Skin of body (tissue), 2 donors: ENCODE results near the gene ZNF397. TPM values are rescaled to one million over a fixed set of nuclear protein-coding genes. Genes with fewer than 3 reads are reported as not detected.
A peak's percentile ranks its signal among the peaks of the same experiment; 100 is the strongest.

Source experiments
- DNase-seq: peaks from one replicate; lab custom pipeline; 2025; lab: John Stamatoyannopoulos, UW
- total RNA-seq: library from RNA; depleted of rRNA; stranded (reverse); fragments of >200 nt; gene quantifications from one replicate; pipeline ENCODE4 v1.2.3, GENCODE V29; 2014

The ZNF397 gene
- total RNA-seq, 1 donor from 2014 or later: 28.7 TPM

- no peak for DNase-seq
Measured at GRCh38 chr18:35245719-35246317, 5.0 kb downstream of the ZNF397 start.

DNA sequence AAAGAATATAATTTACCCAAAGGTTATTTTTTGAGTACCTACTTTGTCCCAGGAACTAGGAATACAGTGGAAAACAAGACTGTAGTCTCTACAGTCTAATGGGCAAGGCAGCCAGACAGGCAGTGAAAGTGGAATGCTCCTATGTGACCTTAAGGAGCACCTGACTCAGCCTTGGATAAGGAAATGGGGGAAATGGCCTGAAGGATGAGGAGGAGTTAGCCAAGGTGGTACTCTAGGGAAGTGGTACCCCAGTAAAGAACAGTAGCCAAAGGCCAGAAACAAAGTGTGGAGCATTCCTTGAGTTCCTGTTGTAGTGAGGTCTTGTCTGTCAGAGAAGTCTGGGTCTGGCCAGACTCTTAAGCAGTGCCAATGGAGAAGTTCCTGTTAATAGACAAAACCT, 6.0 kb downstream of the ZNF397 start:
- no peak for DNase-seq

- DNase-seq: no peak
Measured at GRCh38 chr18:35247412-35248249, 6.8 kb downstream of the ZNF397 start.

DNA sequence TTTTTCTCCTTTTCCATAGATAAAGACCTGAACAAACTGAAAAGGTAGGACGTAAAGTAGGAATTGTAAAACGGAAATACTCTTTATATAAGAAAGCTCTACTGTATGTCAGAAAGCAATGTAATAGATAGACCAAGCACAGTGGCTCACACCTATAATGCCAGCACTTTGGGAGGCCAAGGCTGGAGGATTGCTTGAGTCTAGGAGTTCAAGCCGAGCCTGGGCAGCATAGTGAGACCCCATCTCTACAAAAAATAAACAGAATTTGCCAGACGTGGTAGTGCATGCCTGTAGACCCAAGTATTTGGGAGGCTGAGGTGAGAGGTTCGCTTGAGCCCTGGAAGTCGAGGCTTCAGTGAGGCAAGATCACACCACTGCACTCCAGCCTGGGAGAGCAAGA, 7.6 kb downstream of the ZNF397 start:
- no peak for DNase-seq

DNA sequence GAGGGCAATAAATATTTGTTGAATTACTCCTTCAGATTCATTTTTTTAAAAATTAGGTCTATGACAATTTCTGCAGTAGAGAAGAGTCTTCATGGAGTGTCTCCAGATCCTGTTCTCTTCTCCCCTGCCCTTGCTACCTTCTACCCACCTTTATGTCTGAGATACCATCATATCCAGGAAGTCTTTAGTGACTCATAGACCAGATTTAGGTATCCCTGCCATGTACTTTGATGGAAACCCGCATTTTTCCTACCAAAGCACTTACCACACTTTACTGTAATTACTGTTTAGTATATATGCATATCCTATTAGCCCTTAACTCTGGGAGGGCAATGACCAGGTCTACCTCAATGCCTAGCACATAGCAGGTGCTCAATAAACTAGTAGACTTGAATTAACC, 11.6 kb downstream of the ZNF397 start:
- no peak for DNase-seq

DNA sequence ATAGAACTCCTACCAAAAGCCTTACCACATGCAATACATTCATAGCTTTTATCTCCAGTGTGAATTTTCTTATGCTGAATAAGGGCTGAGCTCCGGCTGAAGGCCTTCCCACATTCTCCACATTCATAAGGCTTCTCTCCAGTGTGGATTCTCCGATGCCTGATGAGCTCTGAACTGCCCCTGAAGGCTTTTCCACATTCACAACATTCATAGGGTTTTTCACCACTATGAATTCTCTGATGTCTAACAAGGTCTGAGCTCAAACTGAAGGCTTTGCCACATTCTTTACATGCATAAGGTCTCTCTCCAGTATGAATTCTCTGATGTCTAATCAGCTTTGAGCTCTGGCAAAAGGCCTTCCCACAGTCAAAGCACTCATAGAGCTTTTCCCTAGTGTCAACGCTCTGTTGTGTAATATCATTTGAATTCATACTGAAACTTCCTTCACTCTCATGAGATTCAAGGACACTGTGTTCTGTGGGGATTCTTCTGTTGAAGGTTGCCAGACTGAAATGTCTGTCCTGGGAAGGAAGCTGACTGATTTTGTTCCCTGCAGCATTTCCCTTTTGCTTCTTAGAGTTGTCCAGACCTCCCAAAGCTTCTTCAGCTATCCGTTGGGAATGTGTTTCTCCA, 12.9 kb downstream of the ZNF397 start:
- DNase-seq: no peak

DNA sequence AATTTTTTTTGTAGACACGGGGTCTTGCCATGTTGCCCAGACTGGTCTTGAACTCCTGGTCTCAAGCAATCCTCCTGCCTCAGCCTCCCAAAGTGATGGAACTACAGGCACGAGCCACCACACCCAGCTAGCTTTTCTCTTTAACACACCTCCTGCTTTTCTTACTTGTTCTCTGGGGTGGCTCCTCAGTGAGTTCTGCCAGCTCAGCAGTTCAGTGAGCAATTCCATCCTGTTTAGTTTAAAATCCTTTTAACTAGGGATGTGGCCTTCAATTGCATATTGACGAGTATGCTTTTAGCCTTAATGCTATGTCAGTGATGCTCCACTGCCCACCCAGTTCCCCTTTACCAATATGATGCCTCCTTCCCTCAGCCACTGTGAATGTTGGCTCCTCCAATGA, 16.1 kb downstream of the ZNF397 start:
- no peak for DNase-seq

- DNase-seq: no peak
Measured at GRCh38 chr18:35264409-35264808, 23.6 kb downstream of the ZNF397 start.

DNA sequence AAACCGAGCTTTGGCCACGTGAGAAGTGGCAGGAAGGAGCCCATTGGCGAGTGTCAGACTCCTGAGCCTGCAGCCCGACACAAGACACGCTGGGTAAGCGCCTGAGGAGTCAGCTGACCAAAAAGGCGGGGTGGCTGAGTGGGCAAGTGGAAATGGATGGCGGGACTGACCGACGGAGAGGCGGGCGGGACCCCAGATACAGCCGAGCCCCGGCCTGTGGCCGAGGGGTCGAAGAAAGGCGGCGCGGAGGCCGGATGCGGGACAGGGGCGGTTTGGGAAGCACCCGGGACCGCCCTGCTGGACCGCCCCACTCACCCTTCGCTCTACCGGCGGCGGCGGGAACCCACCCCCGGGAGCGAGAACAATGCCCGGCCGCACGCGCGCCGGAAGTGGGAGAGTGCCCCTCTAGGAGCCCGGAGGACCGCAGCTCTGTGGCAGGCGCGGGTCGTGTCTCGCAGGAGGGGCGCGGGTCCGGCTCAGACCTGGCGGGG, 26.4 kb downstream of the ZNF397 start:
- DNase-seq: peak; percentile 61

DNA sequence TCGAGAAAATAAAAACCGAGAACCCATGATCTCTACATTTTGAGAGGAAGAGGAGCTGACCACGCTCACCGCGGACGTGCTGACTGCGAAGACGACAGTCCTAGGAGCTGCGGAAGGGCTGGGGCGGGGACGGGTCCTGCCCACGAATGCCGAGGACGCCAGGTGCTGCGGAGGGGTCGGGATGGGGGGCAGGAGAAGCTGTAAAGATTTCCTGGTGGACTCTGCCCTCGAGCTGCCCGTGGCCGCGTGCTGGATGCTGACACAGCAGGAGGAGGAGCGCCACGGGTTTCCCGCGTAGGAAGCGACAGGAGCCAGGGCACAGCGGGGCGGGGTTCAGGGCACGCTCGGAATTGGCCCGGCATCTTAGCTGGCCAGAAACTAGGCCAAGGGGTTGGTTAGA, 27.0 kb downstream of the ZNF397 start:
- no peak for DNase-seq

- no peak for DNase-seq
Measured at GRCh38 chr18:35268821-35269220, 28.0 kb downstream of the ZNF397 start.

DNA sequence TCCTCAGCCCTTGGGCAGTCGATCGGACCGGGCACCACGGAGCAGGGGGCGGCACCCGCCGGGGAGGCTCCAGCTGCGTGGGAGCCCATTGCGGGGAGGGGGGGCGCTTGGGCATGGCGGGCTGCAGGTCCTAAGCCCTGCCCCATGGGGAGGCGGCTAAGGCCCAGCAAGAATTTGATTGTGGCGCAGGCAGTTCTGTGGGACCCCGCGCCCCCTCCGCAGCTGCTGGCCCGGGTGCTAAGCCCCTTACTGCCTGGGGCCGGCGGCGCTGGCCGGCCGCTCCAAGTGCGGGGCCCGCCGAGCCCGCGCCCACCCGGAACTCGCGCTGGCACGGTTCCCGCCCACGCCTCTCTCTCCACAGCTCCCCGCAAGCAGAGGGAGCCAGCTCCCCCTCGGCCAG, 30.8 kb downstream of the ZNF397 start:
- no peak for DNase-seq

DNA sequence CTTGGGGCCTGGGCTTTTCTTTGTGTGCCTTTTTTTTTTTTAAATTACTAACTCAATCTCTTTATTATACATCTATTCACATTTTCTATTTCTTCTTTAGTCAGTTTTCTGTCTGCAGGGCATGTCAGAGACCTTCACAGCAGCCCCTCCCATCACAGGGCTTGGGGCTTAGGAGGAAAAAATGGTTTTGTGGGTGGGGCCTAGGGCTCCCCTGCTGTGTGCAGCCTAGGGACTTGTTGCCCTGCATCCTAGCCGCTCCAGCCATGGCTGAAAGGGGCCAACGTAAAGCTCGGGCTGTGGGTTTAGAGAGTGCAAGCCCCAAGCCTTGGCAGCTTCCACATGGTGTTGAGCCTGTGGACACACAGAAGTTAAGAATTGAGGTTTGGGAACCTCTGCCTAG, 35.4 kb downstream of the ZNF397 start:
- no peak for DNase-seq

DNA sequence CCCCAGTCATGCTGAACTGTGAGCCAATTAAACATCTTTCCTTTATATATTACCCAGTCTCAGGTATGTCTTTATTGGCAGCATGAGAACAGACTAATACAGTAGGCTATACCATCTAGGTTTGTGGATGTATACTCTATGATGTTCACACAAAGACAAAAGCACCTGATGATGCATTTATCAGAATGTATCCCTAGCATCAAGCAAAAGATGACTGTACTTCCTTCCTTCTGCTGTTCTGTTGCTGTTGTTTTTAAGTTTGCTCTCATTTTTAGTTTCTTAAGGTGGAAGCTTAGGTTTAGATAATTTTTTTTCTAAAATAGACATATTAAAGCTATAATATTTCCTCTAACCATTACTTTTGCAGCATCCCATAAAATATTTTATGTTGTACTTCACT, 36.8 kb downstream of the ZNF397 start:
- no peak for DNase-seq

GRCh38 chr18:35278085-35278484, 37.3 kb downstream of the ZNF397 start:
- DNase-seq: no peak

DNA sequence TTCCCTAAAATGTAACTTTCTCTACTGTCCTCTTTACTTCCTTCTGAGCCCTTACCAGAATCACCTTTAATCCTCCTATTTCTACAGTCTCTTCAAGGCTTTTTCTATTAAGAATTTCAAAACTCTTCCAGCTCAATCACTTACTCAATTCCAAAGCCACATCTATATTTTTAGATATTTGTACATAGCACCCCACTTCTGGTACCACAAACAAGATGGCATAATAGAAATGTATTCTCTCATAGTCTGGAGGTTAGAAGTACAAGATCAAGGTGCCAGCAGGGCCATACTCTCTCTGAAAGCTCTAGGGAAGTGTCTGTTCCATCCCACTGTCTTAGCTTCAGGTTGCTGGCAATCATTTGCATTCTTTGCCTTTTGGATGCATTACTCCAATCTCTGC, 38.1 kb downstream of the ZNF397 start:
- DNase-seq: no peak

DNA sequence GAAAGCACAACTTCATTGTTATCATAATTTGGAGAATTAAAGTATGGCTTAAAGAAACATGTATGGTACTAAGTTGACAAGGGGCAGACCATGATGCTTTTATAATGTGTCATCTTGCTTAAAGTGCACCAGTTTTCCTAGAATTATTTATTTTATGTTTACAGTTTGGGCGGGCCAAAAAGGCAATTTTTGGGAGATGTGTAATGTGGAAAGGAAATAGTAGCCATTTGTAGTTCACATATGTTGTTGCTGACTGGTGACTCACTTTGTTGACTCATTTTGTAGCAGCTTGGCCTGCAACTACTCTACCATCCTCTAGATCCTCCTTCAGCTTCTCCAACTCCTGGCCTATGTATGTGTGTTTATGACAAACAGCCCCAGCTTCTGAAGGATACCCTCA, 41.5 kb downstream of the ZNF397 start:
- no peak for DNase-seq

- DNase-seq: no peak
Measured at GRCh38 chr18:35283923-35284794, 43.3 kb downstream of the ZNF397 start.

DNA sequence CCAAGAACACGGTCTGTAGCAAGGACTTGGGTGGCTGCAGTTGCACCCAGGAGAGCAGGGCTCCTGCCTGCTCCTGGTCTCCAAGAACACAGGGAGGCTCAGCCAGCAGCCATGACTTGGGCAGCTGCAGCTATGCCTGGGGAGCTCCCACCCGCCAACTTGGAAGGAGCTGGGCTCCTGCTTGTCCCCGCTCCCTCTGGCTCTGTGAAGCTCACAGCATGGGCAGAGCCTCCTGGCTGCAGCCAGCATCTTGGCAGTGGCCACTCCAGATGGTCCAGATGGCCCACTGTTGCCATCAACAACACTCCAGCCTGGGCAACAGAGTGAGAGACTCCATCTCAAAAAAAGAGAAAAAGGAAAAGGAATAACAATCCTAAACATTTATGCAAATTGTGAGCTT, 44.0 kb downstream of the ZNF397 start:
- no peak for DNase-seq

DNA sequence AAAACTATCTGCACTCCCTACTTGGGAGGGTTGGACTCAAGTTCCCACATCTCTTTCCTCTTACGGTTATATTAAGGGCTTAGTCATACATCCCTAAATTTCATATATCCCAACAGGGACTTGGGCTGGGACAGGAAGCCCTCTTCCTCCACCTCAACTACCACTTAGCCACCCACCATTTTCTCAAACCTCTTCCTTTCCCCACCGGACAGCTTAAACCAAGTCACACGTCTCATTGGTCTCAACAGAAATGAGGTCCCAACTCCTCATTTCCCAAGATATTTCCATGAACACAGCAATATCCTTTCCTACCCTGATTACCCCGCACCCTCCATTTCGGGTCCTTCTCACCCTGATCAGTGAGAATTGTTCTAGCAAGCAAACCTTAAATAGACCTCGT, 48.5 kb downstream of the ZNF397 start:
- DNase-seq: peak; percentile 2

GRCh38 chr18:35289727-35290093, 48.9 kb downstream of the ZNF397 start:
- DNase-seq: no peak
